Activated gamma-delta T cell treated with Interleukin-2 at 50 U/mL for 16 hours (primary cell): ENCODE data around the gene ALK.
A peak's percentile ranks its signal among the peaks of the same experiment; 100 is the strongest.

Experiments used
- DNase-seq: peaks from one replicate; pipeline ENCODE4 v3.0.0-alpha.2; 2020

Gene ALK

DNA sequence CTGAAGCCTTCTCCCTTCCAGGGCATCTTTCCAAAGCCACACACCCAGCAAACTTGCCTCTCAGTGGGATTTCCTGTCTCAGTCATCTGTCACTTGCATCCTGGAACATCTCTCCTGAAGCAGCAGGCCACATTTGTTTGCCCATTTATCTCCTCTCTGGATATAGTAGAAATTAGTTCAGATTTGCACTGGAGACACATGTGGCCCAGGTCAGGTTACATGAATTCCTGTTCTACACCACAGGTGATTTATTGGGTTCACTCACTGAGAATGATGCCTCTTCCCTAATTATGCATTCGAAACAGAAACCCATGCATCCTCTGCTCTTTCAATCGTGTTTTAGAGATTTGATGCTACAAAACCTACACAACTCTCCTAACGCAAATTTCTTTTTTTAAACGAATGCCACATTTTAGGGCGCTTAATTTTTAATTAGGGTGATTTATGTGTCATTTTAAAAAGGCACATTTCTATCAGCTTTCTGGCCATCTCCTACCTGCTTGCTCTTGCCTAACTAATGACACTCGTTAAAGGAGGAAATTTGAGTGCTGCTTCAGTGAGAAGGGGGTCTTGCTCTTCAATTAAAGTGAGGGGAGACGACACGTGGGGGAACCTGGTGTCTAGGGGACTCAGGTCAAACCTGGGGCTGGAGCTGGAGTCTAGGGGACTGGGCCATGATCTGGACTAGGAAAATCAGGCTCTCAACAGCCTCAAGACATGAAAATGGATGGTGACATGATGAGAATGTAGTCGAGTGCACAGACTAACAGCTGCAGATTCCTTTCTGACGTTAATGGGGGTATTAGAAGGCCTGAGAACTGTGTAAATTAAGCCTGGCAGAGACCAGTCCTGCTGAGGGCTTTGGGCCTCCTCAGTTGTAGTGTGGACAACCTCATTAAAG lies 584.8 kb downstream of the ALK start:
- DNase-seq: no peak

DNA sequence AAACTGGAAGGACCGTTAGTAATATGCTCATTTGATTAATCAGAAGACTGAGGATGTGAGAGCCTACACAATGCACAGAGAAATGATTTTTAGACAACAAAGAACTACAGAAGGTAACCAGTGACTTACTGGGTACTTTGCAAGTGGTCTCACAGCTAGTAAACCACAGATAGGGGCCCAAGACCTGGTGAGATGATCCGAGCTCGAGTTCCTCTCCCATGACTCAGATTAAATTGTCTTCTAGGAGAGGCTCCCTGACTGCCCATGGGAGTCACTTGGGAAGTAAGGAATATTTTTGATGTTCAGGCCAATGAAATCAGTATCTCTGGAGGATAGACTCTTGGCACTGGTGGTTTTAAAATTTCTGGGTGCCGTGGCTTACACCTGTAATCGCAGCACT lies 586.0 kb downstream of the ALK start:
- no peak for DNase-seq

DNA sequence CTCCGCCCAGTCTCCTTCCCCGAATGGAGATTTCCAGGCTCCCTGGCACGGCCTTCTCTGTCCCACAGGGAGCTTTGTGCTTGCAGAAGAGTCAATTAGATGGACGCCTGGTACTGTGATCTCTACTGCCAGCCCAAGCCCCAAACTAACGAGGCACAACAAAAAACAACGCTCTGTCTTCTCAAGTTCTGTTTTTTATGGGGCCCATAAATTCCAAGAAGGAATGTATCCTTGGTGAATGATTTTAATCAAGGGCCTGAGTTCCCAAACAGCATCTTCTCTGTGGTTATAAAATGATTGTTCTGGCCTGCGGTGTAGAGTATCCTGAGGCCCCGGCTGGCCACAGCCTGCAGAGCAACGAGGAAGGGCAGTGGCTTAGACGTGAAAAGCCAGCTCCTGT lies 586.7 kb downstream of the ALK start:
- DNase-seq: no peak

DNA sequence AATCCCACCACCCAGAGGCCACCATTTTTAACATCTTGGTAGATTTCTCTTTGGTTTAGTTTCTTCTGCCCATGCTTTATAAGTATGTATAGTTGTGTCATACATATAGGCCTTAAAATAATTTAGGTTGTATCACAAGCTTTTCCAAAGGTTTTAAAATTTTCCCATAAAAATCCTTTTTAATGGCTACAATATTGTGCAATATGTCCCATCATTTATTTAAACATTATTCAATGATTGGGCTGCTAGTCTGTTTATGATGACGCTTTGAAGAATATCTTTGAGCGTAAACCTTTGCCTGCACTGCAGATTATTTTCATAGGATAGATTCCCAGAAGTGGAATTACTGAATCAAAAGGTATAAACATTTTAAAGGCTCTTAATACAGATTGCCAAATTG lies 588.8 kb downstream of the ALK start:
- no peak for DNase-seq

DNA sequence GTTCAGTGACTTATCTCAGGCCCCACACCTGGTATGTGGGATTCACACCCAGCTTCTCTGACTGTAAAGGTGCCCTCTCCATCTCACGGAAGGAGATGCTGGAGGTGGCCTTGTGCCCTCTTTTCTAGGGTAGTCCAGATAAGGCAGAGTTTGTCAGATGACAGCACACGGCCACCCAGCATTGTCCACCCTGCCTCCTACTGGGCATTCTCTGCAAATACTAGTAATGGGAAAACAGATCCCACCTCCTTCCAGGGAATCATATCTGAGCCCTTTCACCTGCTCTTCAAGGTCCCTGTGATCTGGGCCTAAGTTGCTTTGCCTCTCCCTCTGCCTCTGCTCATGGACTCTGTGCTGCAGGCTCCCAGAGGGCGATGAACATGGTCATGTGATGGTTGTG lies 591.5 kb downstream of the ALK start:
- no peak for DNase-seq

DNA sequence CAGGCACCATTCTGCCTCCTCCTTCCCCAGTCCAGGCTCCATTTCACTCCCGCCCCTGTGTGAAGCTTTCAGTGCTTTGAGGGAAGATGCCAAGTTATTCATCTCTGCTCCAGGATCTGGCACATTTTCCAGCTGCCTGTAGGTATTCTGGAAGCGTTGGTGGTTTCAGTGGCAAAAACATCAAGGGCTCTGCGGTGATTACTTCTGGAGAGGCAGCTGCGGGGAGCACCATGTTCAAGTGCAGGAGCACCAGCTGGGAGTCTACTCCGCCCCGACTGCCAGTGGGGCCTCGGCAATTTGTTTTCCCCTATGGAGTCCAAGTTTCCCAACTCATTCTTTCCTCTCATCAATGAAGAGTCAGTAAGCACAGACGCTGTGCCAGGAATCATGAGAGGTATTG lies 594.5 kb downstream of the ALK start:
- DNase-seq: no peak

DNA sequence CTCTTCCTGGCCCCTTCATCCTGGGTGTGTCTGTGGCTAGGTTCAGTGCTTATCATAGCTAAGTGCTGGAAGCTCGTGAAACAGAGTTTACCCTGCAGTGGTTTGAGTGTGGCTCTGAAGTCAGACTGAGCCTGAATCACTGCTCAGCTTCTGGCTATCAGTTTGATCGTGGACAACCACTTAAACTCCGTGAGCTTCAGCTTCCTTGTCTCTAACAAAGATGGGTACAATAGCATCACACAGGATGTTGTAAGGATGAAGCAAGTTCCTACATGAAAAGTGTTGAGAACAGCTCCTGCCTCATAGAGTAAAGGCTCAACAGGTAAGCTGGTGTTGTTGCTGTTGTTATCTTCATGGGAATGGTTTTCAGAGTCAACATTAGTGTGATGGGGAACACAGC lies 595.8 kb downstream of the ALK start:
- DNase-seq: no peak

DNA sequence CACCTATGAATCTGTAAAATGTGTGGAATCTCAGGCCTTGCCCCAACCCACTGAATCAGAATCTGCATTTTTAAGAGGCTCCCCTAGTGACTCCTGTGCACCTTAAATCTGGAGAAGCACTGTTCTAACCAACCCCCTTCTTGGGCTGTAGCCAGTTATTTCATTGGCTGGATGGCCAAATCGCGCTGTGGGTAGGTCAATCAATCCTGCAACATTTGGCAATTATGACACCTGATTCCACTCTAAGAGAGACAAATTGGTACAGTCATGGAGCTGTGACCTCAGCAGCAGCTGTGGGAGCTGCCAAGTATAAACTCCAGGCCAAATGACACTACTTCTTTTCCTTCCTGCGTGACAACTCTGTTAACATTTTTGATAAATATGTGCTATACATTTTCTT lies 597.4 kb downstream of the ALK start:
- DNase-seq: no peak

DNA sequence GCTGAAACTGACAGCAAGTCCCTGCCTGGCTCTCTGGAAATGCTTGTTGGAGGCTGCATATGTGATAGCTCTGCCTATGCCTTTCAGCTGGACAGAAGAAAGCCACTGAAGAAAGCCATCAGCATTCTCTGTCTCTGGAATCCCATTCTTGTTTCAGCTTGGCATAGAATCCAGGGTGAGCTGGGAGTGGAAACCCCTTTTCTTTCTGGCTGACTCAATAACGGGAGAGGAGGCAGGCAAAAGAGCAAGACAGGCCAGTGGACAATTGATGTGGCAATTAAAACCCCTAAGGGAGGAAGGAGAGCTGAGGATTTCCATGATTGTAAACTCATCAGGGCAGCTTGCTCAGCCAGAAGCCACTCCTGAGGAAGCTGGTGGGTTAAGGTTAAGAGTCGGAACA lies 598.1 kb downstream of the ALK start:
- DNase-seq: no peak

DNA sequence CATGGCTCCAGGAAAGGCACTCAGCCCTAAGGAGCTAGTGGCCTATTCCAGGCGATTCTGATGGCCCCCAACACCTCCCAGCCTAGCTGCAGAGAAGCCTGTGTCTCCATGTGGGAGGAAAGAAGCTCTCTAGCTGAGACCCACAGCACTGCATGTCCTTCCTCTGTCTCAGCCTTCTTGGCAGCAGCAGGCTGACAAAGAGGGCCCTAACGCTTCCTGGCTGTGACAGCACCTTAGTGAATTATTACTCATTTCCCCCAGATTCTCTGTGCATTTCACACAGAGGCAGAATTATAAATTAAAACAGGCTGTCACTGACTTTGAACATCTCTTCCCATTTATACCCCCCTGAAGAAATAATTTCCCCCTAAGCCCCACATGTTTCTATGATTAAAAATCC lies 599.4 kb downstream of the ALK start:
- DNase-seq: no peak

DNA sequence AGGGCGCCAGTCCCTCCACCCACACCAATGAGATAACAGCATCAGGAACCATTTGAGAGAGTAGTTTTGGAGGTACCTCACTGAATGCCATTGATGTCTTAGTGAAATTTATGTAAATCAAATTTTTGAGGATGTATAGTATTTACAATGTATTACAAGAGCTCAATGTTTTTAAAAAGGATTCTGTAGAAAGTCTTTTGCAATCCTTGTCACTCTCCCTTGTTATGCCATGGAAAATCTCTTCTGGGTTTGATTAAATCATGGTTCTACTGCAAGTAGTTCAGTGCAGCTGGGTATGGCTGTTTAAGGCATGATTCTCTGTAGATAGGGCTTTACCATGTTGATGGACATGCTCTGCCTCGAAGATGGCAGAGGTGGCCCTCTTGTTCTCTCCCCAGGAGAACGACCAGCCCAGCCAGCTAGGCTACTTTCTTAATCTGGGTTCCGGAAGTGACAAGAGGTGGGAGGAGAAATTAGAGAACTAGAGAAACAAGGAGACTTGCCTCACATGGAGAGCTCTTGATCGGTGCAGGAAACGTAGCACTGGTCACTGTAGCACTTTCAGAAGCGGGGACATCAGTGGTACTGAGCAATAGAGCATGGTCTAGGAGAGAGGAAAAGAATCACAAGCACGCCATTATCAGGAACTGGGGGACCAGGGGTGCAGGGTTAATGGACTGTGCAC lies 603.4 kb downstream of the ALK start:
- DNase-seq: no peak

DNA sequence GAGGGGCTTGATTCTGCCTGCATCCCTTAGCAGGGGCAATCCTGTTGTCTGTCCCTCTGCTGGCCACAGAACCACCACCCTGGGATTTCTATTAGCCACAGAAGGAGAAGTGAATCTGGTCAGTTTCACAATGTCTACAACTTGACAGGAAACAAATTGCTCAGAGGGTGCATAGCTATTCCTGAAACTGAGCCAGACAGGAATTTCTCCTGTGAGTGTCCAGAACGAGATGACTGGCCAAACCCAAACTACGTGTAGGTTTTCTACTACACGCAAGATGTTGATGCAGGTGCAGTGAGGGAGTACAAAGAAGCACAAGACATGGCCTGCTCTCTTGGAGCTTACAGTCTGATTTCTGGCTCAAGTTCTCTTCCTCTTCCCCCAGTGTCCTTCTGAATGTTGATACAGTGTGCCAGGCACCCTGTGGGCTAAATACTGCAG lies 604.3 kb downstream of the ALK start:
- no peak for DNase-seq

DNA sequence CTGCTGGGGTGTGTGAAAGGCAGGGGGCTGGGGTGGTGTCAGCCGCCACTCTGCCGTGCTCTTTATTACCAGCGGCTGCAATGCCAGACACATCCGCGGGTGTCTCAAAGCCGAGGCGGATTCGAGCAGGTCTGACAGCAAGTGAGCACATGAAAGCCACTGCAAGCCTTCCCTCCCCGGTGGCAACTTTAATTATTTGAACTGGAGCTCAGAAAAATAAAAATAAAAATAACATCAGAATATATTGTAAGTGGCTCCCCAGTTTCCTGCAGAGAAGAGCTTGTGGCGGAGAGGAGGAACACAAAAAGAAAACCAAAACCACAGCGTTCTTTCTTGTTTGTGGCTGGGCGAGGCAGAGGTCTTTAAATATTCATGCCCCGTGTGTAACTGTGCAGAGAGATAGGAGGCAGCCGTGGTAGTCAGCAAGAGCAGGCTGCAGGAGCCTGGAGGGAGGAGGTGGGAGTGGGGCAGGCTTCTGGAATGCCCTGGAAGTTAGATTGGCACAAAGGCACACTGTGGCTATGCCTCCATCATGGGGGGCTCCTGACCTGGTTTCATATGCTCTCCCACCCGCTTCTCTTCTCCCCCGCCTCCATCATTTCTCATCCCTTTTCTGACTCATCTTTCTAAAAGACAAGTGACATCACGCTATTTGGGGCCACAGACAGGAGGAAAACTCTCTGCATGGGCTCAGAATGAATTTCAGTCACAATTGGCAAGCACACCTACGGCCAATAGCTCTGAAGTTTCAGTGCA lies 606.4 kb downstream of the ALK start:
- DNase-seq: peak; percentile 60

DNA sequence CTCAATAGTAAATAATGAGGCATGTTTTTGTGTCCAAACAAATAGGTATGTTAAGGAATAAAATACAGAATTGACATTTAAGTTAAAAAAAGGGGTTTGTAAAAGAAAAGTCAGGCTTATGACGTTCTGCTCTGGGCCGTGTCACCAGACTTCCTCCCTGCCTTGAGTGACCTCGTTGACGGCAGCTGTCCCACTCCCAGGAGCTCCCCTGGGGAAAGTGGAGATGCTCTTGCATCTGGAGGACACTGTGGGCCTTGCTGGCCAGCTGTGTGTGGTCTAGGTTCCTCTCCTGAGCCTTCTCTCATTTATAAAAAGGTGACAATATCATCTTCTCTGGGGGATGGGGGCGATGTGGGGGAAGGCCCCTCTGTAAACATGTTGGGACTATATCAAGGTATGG lies 609.9 kb downstream of the ALK start:
- DNase-seq: no peak

DNA sequence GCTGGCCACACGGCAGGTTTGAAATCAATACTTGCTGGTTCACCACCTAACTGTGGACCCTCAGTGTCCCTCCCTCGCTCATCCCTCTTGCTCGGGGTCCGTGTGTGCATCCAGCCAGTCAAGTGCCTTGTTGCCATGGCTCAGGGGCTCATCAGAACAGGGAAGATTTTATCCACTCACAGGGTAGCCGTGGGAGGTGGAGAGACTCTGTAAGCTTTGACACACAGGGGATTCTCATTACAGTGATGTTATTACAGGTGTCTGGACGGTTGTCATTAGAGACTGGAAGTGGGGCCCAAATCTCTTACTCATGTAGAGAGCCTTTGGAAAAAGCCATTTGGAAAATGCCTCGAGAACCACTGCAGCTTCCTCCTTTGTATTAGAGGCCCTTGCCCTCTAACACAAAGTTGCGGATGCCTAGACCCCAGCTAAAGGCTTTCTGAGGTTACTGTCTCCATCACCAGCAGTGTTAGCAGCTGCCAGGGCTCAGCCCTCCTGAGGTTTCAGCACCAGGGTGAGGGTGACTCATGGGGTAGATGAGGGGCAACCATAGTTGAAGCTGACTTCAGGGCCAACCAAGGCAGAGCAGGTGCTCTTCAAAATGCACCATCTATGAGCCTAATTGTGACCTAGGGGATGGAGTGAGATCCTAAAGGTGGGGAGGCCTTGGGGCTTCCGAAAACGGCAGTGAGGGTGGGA lies 610.6 kb downstream of the ALK start:
- no peak for DNase-seq

DNA sequence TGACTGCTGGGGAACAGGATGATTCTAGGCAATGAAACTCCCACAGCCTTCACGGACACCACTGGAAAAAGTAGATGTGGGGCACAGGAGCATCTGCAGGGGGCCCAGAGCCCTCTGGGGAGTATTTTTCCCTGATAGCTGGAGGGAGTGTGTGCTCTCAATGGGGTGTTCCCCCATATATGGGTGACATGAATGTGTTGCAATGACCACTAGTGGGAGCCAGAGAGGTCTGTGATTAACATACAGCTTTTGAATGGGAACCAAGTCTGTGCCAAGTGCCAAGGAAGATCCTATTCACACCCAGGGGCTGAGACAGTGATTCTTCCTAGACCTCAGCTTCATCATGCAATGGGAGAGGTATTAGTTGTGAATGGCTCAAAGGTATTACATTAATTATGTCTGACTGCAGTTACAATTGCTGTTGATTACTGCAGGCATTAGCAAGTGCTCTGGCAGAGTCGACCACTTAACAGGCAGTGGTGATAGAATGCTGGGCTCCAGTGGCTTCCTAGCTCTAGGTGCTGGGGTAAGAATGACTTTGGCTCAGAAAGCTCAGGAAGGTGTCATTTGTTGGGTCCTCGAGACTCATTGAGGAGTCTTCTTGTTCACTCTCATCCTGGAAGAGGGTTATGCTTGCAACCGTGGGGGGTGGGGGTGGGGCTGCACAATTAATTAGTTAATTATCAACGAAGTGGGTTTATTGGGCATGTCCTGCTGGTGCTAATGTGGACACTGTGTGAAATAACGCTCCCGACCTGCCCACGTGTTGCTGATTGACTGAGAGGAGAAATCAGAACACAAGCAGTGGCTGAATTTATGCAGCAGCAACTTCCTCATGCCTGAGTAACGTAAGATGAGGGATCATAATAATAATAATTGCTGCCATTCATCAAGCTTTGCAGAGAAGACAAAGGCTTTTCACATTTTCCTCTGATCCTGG lies 612.0 kb downstream of the ALK start:
- DNase-seq: peak; percentile 46

DNA sequence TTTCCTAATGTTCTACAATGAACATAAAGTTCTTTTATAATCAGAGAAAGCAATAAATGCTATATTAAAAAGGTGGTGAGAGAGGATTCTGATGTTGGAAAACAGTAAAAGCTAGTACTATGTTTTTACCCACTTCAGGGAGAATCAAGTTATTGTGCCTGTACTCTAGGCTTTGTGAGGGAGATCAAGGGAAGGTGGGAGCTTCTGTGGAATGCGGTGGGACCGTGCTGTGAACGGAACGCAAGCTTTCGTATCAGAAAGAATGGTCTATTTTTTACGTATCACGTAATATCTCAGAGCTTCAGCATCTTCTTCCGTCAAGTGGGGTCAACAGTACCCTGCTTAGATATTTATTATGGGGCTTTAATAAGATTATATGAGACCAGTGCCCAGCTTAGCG lies 613.0 kb downstream of the ALK start:
- no peak for DNase-seq

DNA sequence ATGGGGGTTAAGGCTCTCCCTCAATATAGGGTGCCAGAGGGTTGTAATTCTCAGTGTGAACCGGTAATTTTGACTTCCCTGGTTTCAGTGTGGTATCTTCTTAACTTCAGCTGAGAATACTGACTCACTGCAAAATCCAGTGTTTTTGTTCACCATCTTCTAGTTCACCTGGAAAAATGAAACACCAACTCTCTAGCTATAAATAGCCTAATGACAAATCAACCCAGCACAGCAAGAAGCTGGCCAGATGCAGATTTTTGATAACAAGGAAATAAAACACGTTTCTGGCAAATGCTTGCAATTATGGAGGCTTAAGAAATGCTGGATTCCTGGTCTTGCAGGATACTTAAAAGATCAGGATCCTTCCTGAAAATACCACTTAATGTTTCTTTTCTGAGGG lies 613.9 kb downstream of the ALK start:
- DNase-seq: no peak

DNA sequence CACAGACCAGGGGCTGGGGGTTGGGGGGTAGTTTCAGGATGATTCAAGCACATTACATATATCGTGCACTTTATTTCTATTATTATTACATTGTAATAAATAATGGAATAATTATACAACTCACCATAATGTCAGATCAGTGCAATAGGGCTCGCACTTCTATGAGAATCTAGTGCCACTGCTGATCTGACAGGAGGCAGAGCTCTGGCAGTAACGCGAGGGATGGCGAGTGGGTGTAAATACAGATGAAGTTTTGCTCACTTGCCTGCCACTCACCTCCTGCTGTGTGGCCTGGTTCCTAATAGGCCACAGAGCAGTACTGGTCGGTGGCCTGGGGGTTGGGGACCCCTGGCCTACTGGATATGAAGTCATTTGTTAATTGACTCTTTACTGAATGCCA lies 615.6 kb downstream of the ALK start:
- no peak for DNase-seq

DNA sequence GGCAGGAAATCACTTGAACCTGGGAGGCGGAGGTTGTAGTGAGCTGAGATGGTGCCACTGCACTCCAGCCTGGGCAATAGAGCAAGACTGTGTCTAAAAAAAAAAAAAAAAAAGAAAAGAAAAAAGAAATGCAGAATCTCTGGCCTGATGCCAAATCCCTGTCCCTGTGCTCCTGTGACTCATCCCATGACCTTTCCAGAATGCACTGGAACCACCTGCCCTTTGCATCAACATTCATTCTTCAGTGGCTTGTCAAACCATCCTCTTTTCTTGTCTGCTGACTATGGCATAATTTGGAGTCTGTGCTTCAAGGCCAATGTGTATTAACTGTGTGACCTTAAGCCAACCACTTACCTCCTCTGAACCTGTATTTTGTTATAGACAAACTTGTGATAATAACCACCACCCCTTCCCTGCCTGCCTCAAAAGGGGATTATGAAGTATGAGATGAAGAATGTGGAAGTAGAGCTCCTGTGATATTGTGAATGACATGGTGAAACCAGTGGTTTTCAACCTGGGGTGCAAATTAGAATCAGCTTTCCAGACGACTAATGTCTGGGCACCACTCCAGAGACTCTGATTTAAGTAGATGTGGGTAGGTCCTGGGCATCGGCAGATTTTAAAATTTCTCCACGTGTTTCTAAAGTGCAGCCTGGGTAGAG lies 616.9 kb downstream of the ALK start:
- DNase-seq: no peak

DNA sequence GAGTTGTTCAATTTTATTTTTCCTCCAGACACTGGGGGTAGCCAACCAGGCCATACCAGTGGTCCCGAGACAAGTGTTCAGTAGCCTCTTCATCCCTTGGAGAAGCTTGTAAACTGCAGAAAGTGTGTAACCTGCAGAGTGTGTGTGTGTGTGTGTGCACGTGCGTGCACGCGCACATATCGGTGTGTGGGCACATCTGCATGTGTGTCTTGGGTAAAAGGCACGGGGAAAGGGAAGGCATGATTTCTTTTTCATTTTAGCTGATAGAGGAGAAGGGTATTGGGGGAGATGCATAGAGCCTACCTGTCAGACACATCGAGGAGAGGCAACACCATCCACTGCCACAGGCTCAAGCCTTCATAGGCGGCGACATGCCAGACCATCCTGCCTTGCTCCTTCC lies 624.8 kb downstream of the ALK start:
- DNase-seq: no peak
